ENCODE measurements around the gene RIPOR3. TPM values are rescaled to one million over a fixed set of nuclear protein-coding genes. Genes with fewer than 3 reads are reported as not detected.
A peak's percentile ranks its signal among the peaks of the same experiment; 100 is the strongest.

RIPOR3 gene
- total RNA-seq, 1 experiment from 2014 or later = 0.46 TPM

- Histone ChIP-seq H2BK120ac (ENCODE audit: low read depth, low read length, poor library complexity, severe bottlenecking) (no peak overlapping the region), H4K8ac (replicated peaks; ENCODE audit: insufficient read length, low read depth, low read length) (no peak overlapping the region), H2AK5ac (ENCODE audit: insufficient read length, low read length) (no peak overlapping the region), H3T11ph (ENCODE audit: low read length) (no peak overlapping the region), H2BK20ac (ENCODE audit: low read depth, low read length, poor library complexity, severe bottlenecking) (no peak overlapping the region), H3K4ac (ENCODE audit: low read depth, low read length) (no peak overlapping the region), H3K4me1 (ENCODE audit: insufficient read depth, low read length) (no peaks in the 10 kb centered on the region), H4K5ac (ENCODE audit: insufficient read length, low read depth, low read length) (no peak overlapping the region), H4K91ac (ENCODE audit: insufficient read length, low read depth, low read length) (no peak overlapping the region), H2AFZ (ENCODE audit: low read length) (no peak overlapping the region), H3K9me3 (ENCODE audit: control insufficient read depth, low read depth, low read length) (no peaks in the 10 kb centered on the region), H3K4me2 (ENCODE audit: insufficient read depth, insufficient read length, low read length) (no peak overlapping the region), H3K27me3 (ENCODE audit: insufficient read depth, low read length) (no peaks in the 10 kb centered on the region), H2BK5ac (ENCODE audit: insufficient read length, low read length) (no peak overlapping the region), H3K14ac (ENCODE audit: insufficient read depth, low read length) (no peak overlapping the region), H3K18ac (ENCODE audit: insufficient read length, low read depth, low read length) (no peak overlapping the region), H3K79me2 (ENCODE audit: insufficient read depth, low read length) (no peaks in the 10 kb centered on the region), H4K20me1 (ENCODE audit: control insufficient read depth, insufficient read depth, insufficient read length) (no peaks in the 10 kb centered on the region), H3K23me2 (ENCODE audit: insufficient read length, low read depth, low read length, poor library complexity, severe bottlenecking) (no peaks in the 10 kb centered on the region), H2BK15ac (ENCODE audit: low read depth, low read length) (no peak overlapping the region), H3K23ac (ENCODE audit: insufficient read length, low read depth, low read length) (no peak overlapping the region), H3K27ac (ENCODE audit: insufficient read length, low read depth, low read length) (no peak overlapping the region), H3K56ac (ENCODE audit: insufficient read length, low read depth, low read length) (no peak overlapping the region), H3K9ac (ENCODE audit: extremely low read depth, insufficient read length, low read length) (no peak overlapping the region), H2BK12ac (ENCODE audit: insufficient read length, low read depth, low read length) (no peak overlapping the region), H3K79me1 (ENCODE audit: insufficient read depth, low read depth, low read length, poor library complexity, severe bottlenecking) (no peaks in the 10 kb centered on the region)
- no peak overlapping the region; a peak in 1 of 7 replicates for H3K27ac Mint-ChIP-seq
- peaks cover 16 to 47% (median 45%) of the 10 kb centered on the region in 3 experiments; a peak in 6 of 7 replicates for H3K36me3 Mint-ChIP-seq (ENCODE audit: insufficient read depth in 1 of 3, low read depth in 3 of 3)
- no peak for TF ChIP-seq CTCF (conservative IDR thresholded peaks at IDR 0.05)
- H3K4me3 Mint-ChIP-seq = no peak overlapping the region
- DNase-seq = peak; percentile 11
- peaks cover 2 to 5% of the 10 kb centered on the region in 2 experiments; a peak in 3 of 4 replicates for H3K4me1 Mint-ChIP-seq
- no peaks in the 10 kb centered on the region for H3K27me3 Mint-ChIP-seq (ENCODE audit: low read depth)
- WGBS (ENCODE audit: extremely low coverage, insufficient read length, low lambda C conversion rate) = no CpG with 5 or more reads among the region's 9 CpGs
- no peaks in the 10 kb centered on the region for H3K9me3 Mint-ChIP-seq
These were observed 117.2 kb downstream of the RIPOR3 start for GRCh38 chr20:50574108-50574507.
